Measurements from ENCODE around the gene RFX2.
"Not testable (repeated sequence)": the region's sequence is repeated elsewhere in the genome, so short reads cannot be mapped to it uniquely, and the experiment has no call there.

The RFX2 gene

DNA sequence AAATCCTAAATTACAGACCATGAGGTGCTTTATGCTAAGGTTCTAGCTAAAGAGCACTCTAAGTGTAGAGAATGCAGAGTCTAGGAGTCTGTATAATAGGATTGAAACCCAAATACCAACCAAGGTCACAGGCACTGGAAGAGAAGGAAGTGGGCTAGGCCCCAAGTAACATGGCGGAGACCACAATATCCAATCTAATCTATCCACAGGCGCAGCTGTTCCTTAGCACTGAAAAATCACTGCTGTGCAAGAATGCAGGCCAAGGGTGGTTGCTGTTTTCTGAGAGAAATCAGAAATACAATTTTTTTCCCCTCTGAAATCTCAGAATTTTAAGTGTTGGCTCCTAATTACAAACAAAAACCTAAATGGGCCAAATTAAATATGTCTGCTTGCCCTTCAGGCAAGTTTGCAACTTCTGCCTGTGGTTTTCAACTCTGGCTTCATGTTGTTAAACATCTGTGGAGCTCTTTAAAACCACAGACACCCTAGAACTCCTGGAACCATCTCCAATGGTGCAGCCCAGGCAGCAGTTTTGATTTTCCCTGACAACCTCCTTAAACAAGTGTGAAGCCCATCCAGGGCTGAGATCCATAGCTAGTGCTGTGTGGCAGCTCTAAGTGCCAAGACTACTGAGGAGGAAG lies 138.5 kb downstream of the RFX2 start:
- no peak for DNase-seq (ENCODE audit: low read depth)

DNA sequence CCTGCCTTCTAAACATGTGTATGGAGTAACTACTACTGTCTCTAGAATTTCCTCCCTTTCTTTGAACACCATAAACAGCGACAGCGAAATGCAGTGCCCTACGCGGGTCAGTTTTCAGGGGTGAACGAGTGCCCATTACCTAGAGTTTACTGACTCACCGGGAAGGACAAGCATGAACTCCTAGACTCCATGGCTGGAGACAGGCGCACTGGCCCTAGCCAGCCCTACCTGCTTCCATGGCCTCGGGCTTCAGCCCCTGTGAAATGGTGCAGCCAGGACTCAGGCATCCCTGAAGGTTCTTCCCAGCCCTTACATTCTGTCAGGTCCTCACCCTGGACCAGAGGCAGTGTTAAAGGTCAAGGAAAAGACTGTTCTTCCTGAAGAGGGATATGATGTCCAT lies 140.8 kb downstream of the RFX2 start:
- DNase-seq (ENCODE audit: low read depth): no peak

DNA sequence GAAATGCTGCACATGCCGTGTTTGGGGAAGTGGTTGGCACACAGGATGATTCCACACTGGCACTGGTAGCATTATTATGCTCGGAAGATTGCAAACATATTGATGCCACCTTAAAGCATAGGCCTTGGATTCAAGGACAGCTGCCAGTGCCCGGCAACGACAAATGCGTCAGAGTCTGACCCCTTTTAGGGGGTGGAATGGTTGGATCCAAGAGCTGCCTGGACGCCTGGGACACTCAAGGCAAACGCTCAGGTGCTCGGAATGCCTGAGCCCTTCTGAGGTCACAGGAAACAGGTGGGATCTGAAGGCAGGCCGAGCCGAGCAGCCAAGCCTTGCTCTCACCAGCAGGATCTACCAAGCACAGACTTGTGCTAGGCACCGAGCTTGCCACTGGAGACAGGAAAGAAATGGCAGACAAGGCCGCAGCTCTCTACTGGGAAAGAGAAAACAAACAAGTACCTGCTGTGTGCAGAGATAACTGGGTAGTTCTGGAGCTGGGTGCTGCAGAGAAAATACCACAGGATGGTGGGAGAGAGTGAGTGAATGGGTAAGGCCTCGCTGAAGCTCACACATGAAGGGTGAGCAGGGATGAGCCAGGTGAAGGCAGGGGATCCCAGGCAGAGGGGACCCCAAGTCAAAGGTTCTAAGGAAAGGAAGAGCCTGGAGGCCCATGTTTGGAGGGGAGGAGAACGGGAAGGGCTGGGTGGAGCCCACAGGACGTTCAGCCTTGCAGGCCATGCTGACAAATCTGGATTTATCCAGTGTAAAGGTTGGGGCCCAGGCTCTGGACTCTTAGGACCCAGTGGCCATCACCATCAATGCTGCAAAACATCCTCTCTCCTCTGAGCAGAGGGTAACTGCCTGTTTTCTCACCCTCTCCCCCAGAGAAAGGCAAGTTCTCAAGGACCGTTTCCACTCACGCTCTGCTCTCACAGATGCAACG lies 141.6 kb downstream of the RFX2 start:
- DNase-seq (ENCODE audit: low read depth): no peak

DNA sequence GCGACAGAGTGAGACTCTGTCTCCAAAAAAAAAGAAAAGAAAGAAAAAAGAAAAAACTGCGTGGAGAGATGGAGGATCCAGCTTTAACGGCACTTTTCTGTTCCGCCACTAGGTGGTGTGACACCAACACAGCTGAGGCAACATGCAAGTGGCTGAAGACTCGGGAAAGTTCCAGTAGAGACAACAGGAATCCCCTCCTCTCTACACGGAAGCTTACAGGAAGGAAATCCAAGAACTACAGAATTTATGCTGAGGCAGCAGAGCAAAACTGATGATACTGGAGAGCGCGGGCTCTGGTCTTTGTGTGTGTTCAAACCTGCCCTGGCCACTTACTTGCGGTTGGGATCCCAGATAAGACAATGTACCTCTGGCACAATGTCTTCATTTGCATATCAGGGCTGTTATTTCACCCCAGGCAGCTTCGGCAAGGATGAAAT lies 142.3 kb downstream of the RFX2 start:
- peak; percentile 49 for DNase-seq (ENCODE audit: low read depth)

DNA sequence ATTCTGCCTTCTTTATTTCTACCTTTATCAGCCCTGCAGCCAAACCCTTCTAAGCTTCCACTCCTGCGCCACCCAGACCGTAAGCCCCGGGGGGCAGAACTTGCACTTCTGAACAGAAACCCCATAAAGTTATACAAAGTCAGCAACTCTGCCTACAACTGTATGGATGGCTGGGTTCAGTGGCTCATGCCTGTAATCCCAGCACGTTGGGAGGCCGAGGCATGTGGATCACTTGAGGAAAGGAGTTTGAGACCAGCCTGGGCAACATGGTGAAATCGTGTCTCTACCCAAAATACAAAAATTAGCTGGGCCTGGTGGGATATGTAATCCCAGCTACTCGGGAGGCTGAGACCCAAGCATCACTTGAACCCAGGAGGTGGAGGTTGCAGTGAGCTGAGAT lies 142.7 kb downstream of the RFX2 start:
- no peak for DNase-seq (ENCODE audit: low read depth)

DNA sequence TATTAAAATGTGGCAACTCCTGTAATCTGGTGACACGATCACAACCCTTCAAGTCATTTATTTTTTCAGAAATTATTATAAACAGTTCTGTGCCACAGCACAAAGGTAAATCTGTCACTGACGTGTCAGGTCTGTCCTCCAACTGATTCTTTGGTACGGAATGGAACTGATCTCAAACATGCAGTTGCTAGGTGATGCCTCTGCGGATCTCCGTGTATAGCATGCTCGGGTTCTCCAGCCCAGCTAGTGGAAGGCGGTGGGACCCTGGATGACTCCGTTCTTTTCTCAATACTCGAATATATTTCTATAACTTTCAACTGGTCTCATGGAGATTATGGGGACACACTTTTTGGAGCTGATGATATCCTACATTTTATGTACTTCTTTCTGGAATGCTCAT lies 143.4 kb downstream of the RFX2 start:
- DNase-seq (ENCODE audit: low read depth): no peak

DNA sequence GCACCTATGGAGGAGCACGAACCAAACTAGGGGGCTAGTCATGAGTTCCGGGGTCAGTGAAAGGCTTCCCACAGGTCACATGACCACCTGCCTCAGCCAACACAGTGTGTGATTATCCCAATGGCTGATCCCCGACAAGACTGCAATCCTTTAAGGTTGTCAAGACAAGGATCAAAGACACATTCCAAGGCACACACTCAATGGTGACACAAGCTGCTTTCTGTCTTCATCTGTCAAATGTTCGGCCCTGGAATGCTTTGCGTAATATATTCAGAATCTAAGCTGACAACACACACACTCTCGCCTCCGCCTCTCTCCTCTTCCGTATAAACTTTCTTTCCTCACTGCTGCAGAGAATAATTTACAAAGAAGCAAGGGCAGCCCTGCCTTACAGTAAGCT lies 144.1 kb downstream of the RFX2 start:
- DNase-seq (ENCODE audit: low read depth): no peak

DNA sequence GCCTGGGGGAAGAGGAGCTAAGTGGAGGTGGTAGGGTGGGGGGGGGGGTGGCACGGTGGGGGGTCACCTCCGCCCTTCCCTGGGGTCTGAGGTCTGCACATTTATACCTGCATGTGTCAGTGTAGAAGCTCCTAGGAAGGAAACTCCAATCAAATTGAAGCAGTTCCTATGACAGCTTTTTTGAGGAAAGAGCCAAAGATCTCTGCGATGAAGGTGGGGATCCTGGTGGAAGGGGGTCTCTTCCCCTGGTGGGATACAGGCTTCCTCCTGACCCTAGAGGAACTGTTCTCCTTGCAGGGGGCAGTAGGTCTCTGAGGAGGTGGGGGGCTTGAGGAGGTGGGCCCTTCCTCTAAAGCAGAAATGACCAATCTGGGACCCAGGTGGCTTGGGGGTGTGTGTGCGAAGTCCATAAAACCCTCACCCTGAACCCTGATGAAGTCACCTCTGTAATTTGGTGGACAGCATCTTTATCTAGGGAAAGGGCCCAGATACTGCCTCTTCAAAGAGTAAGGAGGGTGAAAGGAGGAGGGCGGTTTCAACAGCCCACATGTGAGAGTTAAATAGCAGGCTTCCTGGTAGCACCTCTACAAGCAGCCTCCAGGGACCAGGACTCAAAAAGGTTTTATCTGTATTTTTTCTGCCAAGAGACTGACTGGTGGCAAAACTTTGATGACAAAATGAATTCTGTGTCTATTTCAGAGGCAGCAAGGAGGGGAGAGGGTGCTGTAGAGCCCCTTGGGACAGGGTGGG lies 145.3 kb downstream of the RFX2 start:
- no peak for DNase-seq (ENCODE audit: low read depth)

DNA sequence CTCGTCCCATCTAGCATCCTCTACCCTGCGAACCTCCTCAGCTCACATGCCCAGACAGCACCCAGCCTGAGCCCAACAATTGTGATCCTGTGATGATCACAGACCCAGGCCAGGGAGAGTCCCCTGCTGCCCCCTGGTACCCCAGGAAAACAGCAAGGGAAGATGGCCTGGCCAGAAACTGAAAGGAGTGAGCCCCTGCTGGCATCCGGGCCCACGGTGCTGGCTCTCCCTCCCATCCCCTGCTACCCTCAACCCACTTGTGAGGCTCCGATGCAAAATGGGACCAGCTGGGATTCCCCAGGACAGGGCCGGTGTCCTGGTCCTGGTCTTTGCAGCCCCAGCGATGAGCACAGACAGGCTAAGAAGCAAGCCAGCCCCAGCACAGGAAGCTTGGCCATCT lies 146.4 kb downstream of the RFX2 start:
- no peak for DNase-seq (ENCODE audit: low read depth)

DNA sequence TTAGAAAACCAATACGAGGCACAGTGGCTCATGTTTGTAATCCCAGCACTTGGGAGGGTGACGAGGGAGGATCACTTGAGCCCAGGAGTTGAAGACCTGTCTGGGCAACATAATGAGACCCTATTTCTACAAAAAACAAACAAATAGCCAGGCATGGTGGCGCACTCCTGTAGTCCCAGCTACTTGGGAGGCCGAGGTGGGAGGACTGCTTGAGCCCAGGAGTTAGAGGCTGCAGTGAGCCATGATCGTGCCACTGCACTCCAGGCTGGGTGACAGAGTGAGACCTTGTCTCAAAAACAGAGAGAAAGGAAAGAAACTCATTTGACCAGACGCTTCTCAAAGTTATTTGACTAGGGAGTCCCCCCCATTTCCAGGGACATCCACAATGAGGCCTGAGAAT lies 147.0 kb downstream of the RFX2 start:
- not testable (repeated sequence) for DNase-seq (ENCODE audit: low read depth)

DNA sequence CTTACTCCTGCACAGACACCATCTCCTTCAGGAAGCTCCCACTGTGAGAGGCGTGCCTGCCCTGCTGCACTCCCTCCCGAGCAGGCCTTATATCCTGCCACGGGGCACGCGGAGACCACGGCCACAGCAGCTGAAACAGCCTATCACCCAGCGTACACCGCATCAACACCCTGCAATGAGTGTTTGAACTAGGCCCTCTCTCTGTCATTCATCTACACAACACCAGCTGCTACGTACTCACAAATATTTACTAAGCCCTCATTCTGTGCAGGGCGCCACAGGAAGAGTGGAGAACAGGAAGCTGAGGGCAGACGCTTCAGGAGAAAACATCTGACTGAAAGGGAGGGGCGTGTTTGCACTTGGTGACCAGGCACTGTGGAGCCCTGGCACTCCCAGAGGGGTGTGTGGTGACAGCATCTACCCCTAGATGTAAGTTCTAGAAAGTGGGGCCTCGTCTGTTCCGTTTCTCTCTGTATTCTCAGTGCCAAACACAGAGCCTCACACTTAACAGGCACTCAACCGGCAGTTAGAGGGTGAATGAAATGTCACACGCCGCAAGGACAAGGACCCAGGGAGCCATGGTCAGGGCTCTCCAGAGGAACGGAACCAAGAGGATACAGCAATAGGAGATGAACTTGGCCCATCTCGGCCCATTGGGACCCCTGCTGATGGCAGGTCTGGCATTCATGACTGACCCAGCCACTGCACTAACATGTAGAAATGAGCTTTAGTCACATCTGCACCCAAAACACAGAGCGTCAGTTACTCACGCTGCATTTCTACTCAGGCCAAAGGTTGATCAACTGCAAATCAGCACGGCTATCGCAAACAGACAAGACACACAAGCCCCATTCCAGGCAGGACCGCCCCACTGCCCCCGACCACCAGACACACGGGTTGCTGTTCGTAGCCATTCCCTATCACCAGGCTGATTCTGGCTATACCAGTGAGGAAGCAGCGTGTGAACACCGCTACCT lies 148.0 kb downstream of the RFX2 start:
- DNase-seq (ENCODE audit: low read depth): peak; percentile 37

DNA sequence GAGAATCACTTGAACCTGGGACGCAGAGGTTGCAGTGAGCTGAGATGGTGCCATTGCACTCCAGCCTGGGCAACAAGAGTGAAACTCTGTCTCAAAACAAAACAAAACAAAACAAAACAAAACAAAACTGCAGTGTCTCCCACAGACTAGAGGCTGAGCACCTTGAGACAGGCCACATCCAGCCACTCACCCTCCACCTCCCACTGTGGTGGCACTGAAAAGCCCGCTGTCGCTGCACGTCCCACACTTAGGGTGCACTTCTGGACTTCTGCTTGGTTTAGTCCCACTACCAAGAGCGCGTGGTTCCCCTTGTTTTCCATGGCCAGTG lies 148.7 kb downstream of the RFX2 start:
- not testable (repeated sequence) for DNase-seq (ENCODE audit: low read depth)

DNA sequence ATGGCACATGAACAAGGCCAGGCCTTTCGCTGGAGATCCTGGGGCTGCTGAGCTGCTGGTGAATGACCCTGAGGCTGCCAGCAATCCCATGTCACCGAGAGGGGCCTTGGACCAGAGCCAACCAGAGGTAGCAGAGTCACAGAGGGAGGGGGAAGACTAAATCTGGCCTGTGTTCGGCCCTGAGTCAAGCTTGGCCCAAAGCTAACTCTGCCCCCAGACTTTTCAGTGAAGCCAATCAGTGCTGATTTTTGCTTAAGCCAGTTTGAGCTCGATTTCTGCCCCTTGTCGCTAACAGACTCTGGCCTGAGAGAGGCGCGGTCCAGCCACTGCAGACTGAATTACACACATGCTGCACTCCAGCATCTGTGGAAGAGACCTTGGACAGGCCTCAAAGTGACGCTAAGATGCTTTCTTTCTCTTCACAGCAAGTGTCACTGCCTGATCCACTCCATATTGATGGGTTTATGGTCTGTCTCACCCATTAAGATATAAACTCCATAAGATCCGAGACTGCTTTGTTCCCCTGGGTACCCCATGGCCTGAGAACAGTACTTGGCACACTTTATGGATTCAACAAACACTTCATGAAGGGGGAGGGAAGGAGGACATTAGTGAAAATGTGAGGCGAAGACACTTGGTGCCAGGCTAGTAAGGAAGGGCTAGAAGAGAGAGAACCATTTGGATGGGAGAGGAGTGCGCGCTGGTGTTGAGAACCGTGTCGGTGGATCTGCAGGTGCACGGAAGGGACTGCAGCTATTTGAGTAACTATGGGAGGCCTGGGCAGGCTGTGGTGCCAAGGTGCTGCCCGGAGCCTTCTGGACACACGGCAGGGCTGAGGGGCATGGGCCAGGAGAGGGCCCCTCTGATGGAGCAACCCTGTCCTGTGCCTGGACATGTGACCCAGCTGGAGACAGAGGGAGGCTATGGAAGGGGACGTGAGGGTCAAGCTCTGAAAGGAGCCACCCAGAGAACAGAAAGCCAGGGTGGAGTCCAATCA lies 150.0 kb downstream of the RFX2 start:
- no peak for DNase-seq (ENCODE audit: low read depth)

DNA sequence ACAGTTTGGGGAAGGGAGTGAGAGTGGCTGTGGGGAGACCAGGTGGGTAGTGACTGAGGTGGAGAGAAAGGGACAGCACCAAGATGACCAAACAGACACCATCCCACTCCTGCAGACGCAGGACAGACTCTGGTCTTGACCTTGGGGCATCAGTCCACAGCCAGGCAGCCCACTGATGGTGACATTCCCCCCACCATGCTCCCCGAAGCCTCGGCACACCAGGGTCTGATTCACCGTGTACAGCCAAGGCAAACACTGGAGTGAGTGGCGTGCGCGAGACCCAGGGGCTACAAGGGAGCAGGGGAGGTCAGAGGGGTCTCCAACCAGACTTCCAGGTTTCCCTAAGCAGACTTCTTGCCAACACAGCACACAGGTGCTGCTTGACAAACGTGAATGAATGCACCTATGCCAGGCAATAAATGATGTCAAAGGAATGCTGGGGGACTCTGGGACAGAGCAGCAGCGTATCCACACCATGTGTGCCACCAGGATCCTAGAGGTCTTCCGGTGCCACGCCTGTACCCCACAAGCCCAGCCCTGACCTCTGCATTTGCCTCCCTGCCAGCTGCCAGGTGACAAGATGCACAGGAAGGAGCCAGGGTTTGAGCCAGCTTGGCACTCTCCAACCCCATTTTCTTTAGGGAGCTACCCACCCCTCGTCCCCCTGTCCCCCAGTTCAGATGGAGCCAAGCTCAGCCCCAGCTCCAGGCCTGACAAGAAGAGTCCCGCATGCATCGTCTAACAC lies 150.9 kb downstream of the RFX2 start:
- no peak for DNase-seq (ENCODE audit: low read depth)

DNA sequence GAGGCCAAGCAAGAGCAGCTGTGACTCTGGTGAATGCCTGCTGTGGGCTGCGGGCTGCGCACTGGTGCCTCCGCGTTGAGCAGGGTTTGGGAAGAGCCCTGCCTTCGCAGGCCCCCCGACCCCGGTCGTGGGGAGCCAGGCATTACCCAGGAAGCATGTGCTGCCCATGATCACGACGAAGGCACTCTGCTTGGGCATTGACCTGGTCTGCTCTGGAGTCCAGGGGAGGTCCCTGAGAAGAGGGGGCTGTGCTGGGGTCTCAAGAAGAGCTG lies 151.5 kb downstream of the RFX2 start:
- DNase-seq (ENCODE audit: low read depth): no peak

DNA sequence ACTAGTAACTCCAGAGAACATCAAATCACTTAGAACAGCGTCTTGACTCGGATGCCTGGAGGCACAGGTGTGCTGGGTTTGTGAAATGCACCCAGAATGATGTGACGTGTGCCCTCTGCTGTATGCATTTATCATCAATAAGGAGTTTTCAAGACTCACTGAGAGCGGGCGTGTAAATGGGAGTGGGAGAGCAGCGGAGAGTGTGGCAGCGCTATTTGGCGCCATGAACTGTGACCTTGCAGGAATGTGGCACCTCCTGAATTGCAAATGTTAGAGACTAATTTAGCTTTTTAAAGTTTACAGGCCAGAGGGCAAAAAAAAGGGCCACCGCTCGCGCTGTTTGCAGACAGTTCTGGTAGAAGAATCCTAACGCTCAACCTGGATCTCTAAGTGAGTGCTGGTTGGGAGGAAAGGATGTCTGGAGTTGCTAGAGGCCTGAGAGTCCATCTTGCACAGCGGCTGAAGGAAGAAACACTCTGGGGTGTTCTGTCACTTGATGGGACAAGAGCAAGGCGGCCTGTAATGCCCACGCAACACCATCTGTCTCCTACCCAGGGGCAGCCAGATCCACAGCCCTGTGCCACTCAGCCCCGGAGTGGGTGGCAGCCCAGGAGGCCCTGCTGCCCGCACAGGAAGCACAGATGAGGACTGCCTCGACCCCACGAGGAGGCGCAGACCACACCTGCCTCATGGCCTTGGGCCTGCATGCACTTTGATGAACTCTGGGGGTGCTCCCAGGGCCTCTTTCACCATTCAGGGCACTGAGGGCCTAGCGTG lies 152.0 kb downstream of the RFX2 start:
- no peak for DNase-seq (ENCODE audit: low read depth)

DNA sequence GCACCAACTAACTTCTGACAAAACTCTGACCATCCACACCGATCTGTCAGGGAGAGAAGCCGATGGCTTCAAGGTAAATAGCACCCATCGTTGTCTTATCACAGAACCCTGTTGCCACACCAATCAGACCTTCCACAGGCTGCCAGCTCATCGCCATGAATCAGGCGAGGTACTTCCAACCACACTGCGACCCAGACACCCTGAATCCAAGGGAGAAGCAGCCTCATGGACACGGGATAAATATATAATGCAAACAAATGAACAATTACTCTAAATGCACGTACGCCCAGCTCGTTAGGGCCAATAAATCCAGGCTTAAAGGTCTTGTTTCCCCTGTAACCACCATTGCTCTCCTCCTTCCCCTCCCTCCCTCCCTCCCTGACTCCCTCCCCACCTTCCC lies 153.1 kb downstream of the RFX2 start:
- no peak for DNase-seq (ENCODE audit: low read depth)

DNA sequence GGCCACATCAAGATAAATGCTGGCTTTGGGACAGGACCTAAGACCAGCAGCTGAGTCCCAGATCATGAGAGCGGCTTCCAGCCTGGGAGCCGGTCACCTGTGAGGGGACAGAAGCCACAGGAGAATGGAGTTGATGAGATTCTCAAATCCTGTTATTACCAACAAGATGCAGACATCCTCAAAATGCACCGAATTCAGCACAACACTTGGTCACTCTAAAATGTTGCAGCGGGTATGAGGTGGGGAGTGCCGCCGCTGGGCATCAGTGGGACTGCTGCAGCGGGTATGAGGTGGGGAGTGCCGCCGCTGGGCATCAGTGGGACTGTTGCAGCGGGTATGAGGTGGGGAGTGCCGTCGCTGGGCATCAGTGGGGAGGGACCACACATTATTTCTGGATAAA lies 153.6 kb downstream of the RFX2 start:
- DNase-seq (ENCODE audit: low read depth): no peak

DNA sequence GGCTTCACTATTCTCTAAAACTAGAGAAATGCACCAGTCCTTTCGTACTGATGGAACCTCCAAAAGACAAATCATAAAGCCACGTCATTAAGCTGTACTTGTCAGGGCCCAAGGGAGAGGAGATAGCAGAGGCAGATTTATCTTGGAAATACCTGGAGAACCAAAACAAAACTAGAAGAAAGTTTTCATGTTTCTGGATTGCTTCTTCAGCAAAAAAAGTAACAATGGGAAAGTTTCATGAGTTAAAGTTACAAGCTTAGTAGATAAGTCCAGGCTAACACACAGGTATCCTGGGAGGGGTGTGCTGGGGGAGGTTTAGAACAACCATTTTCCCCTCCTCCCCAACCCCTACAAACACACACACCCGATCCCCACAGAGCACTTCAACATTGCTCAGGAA lies 154.0 kb downstream of the RFX2 start:
- no peak for DNase-seq (ENCODE audit: low read depth)

Data from activated T-cell treated with anti-CD3 and anti-CD28 coated beads for 48 hours (primary cell).